Measurements from ENCODE around the gene B4GALT7. TPM values are rescaled to one million over a fixed set of nuclear protein-coding genes. Genes with fewer than 3 reads are reported as not detected.
A peak's percentile ranks its signal among the peaks of the same experiment; 100 is the strongest.

The B4GALT7 gene
- total RNA-seq, 6 donors from 2014 or later: 17.2 to 30.4 (median 23.0) TPM

DNA sequence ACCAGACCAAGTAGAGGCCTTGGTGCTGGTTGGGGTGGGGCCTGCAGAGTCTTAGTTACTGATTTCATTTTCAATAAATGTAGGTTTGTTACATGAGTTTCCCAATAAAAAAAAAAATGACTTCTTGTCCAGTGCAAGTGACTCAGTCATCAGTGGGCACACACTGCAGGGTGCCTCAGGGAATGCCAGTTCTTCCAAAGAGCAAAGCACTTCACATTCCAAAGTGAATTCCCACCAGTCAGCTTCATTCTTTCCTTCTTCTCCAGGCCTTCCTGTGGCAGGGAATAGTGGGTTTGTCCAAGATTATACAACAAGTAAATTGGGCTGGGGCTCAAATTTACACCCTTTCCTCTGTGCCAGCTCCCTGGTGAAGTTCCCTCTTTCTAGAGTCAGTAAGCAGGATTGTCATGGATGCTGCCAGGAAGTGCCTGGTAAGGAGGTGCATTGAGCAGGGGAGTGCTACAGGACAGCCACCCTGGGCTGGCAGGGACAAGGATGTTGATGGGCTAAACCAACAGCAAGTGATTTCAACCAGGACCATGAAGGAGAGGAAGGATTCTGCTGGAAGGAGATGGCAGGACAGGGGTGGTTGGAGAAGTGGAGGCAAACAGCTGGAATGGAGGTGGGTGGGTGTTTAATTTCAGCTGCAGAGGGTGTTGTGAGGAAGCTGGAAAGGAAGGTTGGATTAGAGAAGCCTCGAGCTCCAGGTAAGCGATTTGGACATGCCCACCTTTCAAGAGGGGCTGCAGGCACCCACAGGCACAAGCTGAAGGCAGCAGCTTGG lies 3.7 kb upstream of the B4GALT7 start:
- no peak for TF ChIP-seq POLR2AphosphoS5 (IDR thresholded peaks at IDR 0.05)
- TF ChIP-seq, protein P1, sequence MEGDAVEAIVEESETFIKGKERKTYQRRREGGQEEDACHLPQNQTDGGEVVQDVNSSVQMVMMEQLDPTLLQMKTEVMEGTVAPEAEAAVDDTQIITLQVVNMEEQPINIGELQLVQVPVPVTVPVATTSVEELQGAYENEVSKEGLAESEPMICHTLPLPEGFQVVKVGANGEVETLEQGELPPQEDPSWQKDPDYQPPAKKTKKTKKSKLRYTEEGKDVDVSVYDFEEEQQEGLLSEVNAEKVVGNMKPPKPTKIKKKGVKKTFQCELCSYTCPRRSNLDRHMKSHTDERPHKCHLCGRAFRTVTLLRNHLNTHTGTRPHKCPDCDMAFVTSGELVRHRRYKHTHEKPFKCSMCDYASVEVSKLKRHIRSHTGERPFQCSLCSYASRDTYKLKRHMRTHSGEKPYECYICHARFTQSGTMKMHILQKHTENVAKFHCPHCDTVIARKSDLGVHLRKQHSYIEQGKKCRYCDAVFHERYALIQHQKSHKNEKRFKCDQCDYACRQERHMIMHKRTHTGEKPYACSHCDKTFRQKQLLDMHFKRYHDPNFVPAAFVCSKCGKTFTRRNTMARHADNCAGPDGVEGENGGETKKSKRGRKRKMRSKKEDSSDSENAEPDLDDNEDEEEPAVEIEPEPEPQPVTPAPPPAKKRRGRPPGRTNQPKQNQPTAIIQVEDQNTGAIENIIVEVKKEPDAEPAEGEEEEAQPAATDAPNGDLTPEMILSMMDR (IDR thresholded peaks at IDR 0.05): no peak
- no peak for TF ChIP-seq EP300 (IDR thresholded peaks at IDR 0.05)
- TF ChIP-seq POLR2A (IDR thresholded peaks at IDR 0.05): no peak
- H3K4me3 ChIP-seq: no peak overlapping the region
- peak in 1 of 2 donors; percentile 6 for DNase-seq
- peaks cover 20 to 41% (median 30%) of the 10 kb centered on the region in 4 donors for H3K4me1 ChIP-seq
- no peak overlapping the region for H3K27ac ChIP-seq
- H3K9me3 ChIP-seq: no peaks in the 10 kb centered on the region
- no peak for ATAC-seq (ENCODE audit: low FRiP score in 2 of 2)
- WGBS, 2 donors: 94 to 96% methylated on average over 2 of the region's 2 CpGs
- peaks cover 28 to 39% (median 35%) of the 10 kb centered on the region in 4 donors for H3K36me3 ChIP-seq
- H3K27me3 ChIP-seq: no peaks in the 10 kb centered on the region

DNA sequence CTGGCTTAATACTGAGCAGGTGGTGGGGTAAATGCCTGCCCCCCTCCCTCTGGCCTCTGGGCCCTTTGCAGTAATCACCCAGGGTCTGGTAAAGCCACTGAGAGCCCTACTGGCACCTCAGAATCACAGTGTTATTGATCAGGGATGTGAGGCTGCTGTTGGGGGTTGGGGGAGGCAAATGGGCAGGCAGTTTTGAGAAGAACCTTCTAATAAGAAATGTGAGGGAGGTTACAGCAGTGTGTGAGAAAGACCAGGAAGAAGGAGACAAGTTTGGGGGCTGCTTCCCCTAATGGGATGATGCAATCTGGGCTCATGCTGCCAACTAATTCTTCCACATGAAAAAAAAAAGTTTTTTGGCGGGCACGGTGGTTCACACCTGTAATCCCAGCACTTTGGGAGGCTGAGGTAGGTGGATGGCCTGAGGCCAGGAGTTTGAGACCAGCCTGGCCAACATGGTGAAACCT lies 3.1 kb upstream of the B4GALT7 start:
- TF ChIP-seq POLR2AphosphoS5 (IDR thresholded peaks at IDR 0.05) (no peak), POLR2A (IDR thresholded peaks at IDR 0.05) (no peak), EP300 (IDR thresholded peaks at IDR 0.05) (no peak)
- TF ChIP-seq, protein P1 (IDR thresholded peaks at IDR 0.05): no peak
- DNase-seq: peak in 1 of 2 donors; percentile 5

DNA sequence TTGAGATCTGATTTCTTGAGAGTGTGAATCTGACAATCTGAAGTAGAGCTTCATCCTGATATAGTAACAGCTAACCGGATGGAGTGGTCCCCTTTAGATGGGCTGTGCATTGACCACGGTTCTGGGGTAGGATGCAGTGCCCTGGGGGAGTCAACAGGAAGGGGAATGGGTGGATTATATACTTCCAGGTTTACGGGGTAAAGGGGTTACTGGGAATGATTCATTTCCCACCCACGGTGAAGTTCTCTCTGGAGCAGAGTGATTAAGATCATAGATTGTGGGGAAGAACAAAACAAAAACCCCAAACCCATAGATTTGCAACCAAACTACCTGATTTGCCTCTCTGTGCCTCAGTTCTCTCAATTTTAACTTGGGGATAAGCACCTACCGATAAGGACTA lies 1.5 kb upstream of the B4GALT7 start:
- no peak overlapping the region for H3K4me3 ChIP-seq
- DNase-seq (no peak), ATAC-seq (ENCODE audit: low FRiP score in 2 of 2) (no peak)
- H3K9me3 ChIP-seq: no peaks in the 10 kb centered on the region
- H3K36me3 ChIP-seq: peaks cover 27 to 36% (median 34%) of the 10 kb centered on the region in 4 donors
- no peaks in the 10 kb centered on the region for H3K27me3 ChIP-seq
- WGBS, 2 donors: 35 to 38% methylated on average over 5 of the region's 5 CpGs
- no peak overlapping the region for H3K27ac ChIP-seq
- TF ChIP-seq EP300 (IDR thresholded peaks at IDR 0.05) (no peak), POLR2A (IDR thresholded peaks at IDR 0.05) (no peak), POLR2AphosphoS5 (IDR thresholded peaks at IDR 0.05) (no peak)
- TF ChIP-seq, protein P1 (IDR thresholded peaks at IDR 0.05): no peak
- peaks cover 9 to 26% (median 21%) of the 10 kb centered on the region in 4 donors for H3K4me1 ChIP-seq

More for the DNA sequence above, 3.1 kb upstream of the B4GALT7 start:
- WGBS, 2 donors: 74 to 90% methylated on average over 2 of the region's 2 CpGs
- Histone ChIP-seq H3K4me1 (peaks cover 17 to 38% (median 30%) of the 10 kb centered on the region in 4 donors), H3K36me3 (peaks cover 28 to 39% (median 35%) of the 10 kb centered on the region in 4 donors), H3K27ac (no peak overlapping the region), H3K4me3 (no peak overlapping the region), H3K27me3 (no peaks in the 10 kb centered on the region), H3K9me3 (no peaks in the 10 kb centered on the region)
- no peak for ATAC-seq (ENCODE audit: low FRiP score in 2 of 2)

DNA sequence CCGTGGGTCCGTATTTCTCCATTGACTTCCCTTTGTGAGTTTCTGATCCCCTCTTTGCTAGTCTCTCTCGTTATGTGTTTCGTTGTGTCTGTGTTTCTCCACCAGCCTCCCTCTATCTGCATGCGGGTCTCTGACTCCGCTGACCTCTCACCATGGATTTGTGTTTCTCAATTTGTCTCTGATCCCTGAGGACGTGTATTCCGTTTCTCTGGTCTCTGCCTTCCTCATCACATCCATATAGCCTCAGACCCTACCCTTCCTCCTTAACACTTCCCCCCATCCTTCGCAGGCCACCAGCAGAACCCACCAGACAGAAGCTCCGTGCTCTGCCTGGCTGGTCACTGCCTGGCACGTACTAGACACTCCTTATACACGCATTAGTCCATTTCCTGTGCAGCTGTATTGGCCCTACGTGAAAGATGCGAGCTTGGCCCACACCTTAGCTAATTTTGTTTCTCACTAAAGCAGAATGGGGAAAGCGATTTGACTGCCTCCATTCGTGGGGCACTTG lies 631 bp downstream of the B4GALT7 start:
- H3K4me3 ChIP-seq: peak overlapping the region; percentile 86 to 95 (median 93)
- DNase-seq: no peak
- peaks cover 7 to 21% (median 16%) of the 10 kb centered on the region in 4 donors for H3K36me3 ChIP-seq
- no peak for ATAC-seq (ENCODE audit: low FRiP score in 2 of 2)
- H3K4me1 ChIP-seq: peaks cover 9 to 21% (median 18%) of the 10 kb centered on the region in 4 donors
- H3K9me3 ChIP-seq: no peaks in the 10 kb centered on the region
- no peaks in the 10 kb centered on the region for H3K27me3 ChIP-seq
- WGBS, 2 donors: 5 to 6% methylated on average over 16 of the region's 16 CpGs
- peak overlapping the region; percentile 81 to 91 (median 87) for H3K27ac ChIP-seq
- TF ChIP-seq EP300 (IDR thresholded peaks at IDR 0.05): no peak
- TF ChIP-seq, protein P1 (IDR thresholded peaks at IDR 0.05): no peak
- TF ChIP-seq POLR2A (IDR thresholded peaks at IDR 0.05): no peak
- TF ChIP-seq POLR2AphosphoS5 (IDR thresholded peaks at IDR 0.05): no peak
